ENCODE data around the gene FGG. TPM values are rescaled to one million over a fixed set of nuclear protein-coding genes. Genes with fewer than 3 reads are reported as not detected.
"Not testable (repeated sequence)": the region's sequence is repeated elsewhere in the genome, so short reads cannot be mapped to it uniquely, and the experiment has no call there.

The FGG gene
- total and polyA plus RNA-seq, 2 experiments from 2014 or later: 1,415 to 1,531 TPM

DNA sequence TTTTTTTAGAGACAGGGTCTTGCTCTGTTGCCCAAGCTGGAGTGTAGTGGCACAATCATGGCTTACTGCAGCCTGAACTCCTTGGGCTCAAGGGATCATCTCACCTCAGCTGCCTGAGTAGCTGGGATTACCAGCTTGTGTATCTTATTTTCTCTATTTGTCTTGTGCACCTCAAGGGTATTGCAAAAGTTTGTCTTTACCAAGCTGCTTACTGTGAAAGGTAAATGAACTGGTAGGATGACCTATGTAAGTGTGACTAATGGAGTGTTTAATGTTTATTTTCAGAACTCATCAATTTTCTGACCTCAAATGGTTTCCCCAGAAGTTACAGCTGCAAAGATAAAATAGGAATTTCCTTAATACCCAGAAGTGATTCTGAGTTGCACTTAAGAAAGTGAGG is 16.6 kb downstream of the FGG start:
- H3K27me3 ChIP-seq: no peaks in the 10 kb centered on the region
- no peaks in the 10 kb centered on the region for H3K9me3 ChIP-seq (ENCODE audit: low read depth)
- TF ChIP-seq, protein P1, sequence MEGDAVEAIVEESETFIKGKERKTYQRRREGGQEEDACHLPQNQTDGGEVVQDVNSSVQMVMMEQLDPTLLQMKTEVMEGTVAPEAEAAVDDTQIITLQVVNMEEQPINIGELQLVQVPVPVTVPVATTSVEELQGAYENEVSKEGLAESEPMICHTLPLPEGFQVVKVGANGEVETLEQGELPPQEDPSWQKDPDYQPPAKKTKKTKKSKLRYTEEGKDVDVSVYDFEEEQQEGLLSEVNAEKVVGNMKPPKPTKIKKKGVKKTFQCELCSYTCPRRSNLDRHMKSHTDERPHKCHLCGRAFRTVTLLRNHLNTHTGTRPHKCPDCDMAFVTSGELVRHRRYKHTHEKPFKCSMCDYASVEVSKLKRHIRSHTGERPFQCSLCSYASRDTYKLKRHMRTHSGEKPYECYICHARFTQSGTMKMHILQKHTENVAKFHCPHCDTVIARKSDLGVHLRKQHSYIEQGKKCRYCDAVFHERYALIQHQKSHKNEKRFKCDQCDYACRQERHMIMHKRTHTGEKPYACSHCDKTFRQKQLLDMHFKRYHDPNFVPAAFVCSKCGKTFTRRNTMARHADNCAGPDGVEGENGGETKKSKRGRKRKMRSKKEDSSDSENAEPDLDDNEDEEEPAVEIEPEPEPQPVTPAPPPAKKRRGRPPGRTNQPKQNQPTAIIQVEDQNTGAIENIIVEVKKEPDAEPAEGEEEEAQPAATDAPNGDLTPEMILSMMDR (IDR thresholded peaks at IDR 0.05; ENCODE audit: poor library complexity): no peak
- peak; percentile 48 for TF ChIP-seq EZH2phosphoT487 (IDR thresholded peaks at IDR 0.05; ENCODE audit: low read depth, severe bottlenecking, unreplicated experiment)
- no peaks in the 10 kb centered on the region for H3K9me2 ChIP-seq (replicated peaks; ENCODE audit: insufficient read depth)
- no peak overlapping the region for H2AFZ ChIP-seq
- H3K4me3 ChIP-seq: no peak overlapping the region
- DNase-seq (ENCODE audit: low spot score): peak; percentile 27
- H3K4me2 ChIP-seq: no peak overlapping the region
- H3K79me2 ChIP-seq: no peaks in the 10 kb centered on the region
- no peaks in the 10 kb centered on the region for H3K36me3 ChIP-seq (replicated peaks; ENCODE audit: insufficient read depth, low read depth)
- peaks cover 30% of the 10 kb centered on the region for H3K4me1 ChIP-seq (ENCODE audit: insufficient read depth)
- no peaks in the 10 kb centered on the region for H4K20me1 ChIP-seq (ENCODE audit: insufficient read depth, poor library complexity, severe bottlenecking)
- no peak overlapping the region for H3K27ac ChIP-seq

DNA sequence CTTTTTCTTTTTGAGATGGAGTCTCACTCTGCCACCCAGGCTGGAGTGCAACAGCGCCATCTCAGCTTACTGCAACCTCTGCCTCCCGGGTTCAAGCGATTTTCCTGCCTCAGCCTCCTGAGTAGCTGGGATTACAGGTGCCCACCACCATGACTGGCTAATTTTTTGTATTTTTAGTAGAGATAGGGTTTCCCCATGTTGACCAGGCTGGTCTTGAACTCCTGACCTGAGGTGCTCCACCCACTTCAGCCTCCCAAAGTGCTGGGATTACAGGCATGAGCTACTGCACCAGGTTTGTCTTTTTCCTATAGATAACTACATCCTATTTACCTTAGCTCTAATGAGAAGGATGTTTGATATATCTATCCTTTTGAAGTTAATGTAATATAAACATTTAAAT is 18.1 kb downstream of the FGG start:
- not testable (repeated sequence) for H3K27ac ChIP-seq; H4K20me1 ChIP-seq (ENCODE audit: insufficient read depth, poor library complexity, severe bottlenecking); H3K4me3 ChIP-seq; H3K36me3 ChIP-seq (replicated peaks; ENCODE audit: insufficient read depth, low read depth); H2AFZ ChIP-seq; H3K4me2 ChIP-seq; H3K9me2 ChIP-seq (replicated peaks; ENCODE audit: insufficient read depth); DNase-seq (ENCODE audit: low spot score); H3K9me3 ChIP-seq (ENCODE audit: low read depth); H3K79me2 ChIP-seq; H3K27me3 ChIP-seq
- H3K4me1 ChIP-seq (ENCODE audit: insufficient read depth): peaks cover 30% of the 10 kb centered on the region
- WGBS (ENCODE audit: low lambda C conversion rate, missing lambda C conversion rate): 88% methylated on average over 3 of the region's 3 CpGs

DNA sequence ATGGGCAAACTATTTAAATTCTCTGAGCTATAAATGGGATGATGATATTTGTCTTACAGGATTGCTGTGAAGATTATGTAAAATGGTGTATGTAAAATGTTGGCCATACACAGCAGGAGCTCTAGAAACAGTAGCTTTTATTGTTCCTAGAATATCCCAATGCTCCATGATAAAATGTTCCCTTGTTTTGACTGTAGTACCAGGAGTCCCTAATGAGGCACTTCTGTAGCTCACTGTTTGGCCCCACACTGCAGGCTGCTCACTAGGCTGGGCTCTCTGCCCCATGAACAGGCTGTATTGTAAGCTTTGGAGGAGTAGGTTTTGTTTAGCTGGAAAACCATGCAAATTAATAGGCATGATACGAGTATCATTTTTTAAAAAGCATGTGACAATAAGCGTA is 18.6 kb downstream of the FGG start:
- Histone ChIP-seq H3K9me2 (replicated peaks; ENCODE audit: insufficient read depth) (no peaks in the 10 kb centered on the region), H4K20me1 (ENCODE audit: insufficient read depth, poor library complexity, severe bottlenecking) (no peaks in the 10 kb centered on the region), H3K27ac (no peak overlapping the region), H3K36me3 (replicated peaks; ENCODE audit: insufficient read depth, low read depth) (no peaks in the 10 kb centered on the region), H3K9me3 (ENCODE audit: low read depth) (no peaks in the 10 kb centered on the region), H3K79me2 (no peaks in the 10 kb centered on the region), H3K4me2 (no peak overlapping the region), H3K27me3 (no peaks in the 10 kb centered on the region), H3K4me3 (no peak overlapping the region), H3K4me1 (ENCODE audit: insufficient read depth) (peaks cover 30% of the 10 kb centered on the region), H2AFZ (no peak overlapping the region)
- DNase-seq (ENCODE audit: low spot score): no peak
- TF ChIP-seq EZH2phosphoT487 (IDR thresholded peaks at IDR 0.05; ENCODE audit: low read depth, severe bottlenecking, unreplicated experiment) (no peak), EZH2 (IDR thresholded peaks at IDR 0.05; ENCODE audit: borderline replicate concordance) (no peak)
- TF ChIP-seq, protein P1 (IDR thresholded peaks at IDR 0.05; ENCODE audit: poor library complexity): no peak
- WGBS (ENCODE audit: low lambda C conversion rate, missing lambda C conversion rate): 89% methylated on average over 2 of the region's 2 CpGs

DNA sequence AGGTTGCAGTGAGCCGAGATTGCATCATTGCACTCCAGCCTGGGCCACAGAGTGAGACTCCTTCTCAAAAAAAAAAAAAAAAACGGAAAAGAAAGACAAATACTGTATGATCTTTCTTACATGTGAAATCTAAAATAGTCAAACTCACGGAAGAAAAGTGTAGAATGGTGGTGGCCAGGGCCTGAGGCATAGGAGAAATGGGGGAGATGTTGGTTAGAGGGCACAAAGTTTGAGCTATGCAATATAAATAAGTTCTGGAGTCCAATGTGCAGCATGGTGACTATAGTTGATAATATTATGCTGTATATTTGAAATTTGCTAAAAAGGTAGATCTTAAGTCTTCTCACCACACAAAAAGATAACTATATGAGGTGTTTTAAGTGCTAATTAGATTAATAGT is 20.6 kb downstream of the FGG start:
- Histone ChIP-seq H3K4me2 (no peak overlapping the region), H3K4me3 (no peak overlapping the region), H3K36me3 (replicated peaks; ENCODE audit: insufficient read depth, low read depth) (no peaks in the 10 kb centered on the region), H4K20me1 (ENCODE audit: insufficient read depth, poor library complexity, severe bottlenecking) (no peaks in the 10 kb centered on the region), H2AFZ (no peak overlapping the region), H3K9me2 (replicated peaks; ENCODE audit: insufficient read depth) (no peaks in the 10 kb centered on the region), H3K27ac (no peak overlapping the region), H3K79me2 (no peaks in the 10 kb centered on the region), H3K4me1 (ENCODE audit: insufficient read depth) (peaks cover 16% of the 10 kb centered on the region), H3K27me3 (no peaks in the 10 kb centered on the region), H3K9me3 (ENCODE audit: low read depth) (no peaks in the 10 kb centered on the region)
- DNase-seq (ENCODE audit: low spot score): no peak
- TF ChIP-seq EZH2phosphoT487 (IDR thresholded peaks at IDR 0.05; ENCODE audit: low read depth, severe bottlenecking, unreplicated experiment): no peak
- TF ChIP-seq, protein P1 (IDR thresholded peaks at IDR 0.05; ENCODE audit: poor library complexity): no peak
- no peak for TF ChIP-seq EZH2 (IDR thresholded peaks at IDR 0.05; ENCODE audit: borderline replicate concordance)
- 69% methylated on average over 3 of the region's 3 CpGs for WGBS (ENCODE audit: low lambda C conversion rate, missing lambda C conversion rate)
